Kidney (tissue), 14 donors: Measurements from ENCODE around the gene ATP7B. TPM values are rescaled to one million over a fixed set of nuclear protein-coding genes. Genes with fewer than 3 reads are reported as not detected.

ENCODE experiments used
- DNase-seq, 5 donors: peaks; one replicate each; pipeline ENCODE4 v3.0.0-alpha.2; 2013 to 2020
- FAIRE-seq: peaks from 2 replicates; lab custom pipeline; 2012; peaks lifted over from hg19 to GRCh38; lab: Jason Lieb, UNC
- H3K27ac ChIP-seq, 2 donors: one replicate each; pipeline ENCODE4 v1.7.0; 2013; ENCODE audit warnings: low read depth in 2 of 2, low read length in 2 of 2, inconsistent platforms in 1 of 2
- H3K27me3 ChIP-seq: one replicate; pipeline ENCODE4 v1.7.1; 2013; ENCODE audit warnings: low read length, inconsistent platforms; ENCODE audit not compliant: control insufficient read depth, insufficient read depth
- H3K36me3 ChIP-seq, 3 donors: one replicate each; pipeline versions ENCODE4 v1.7.0 to v1.7.1; 2013; ENCODE audit warnings: low read length in 3 of 3, control low read depth in 1 of 3, inconsistent platforms in 1 of 3; ENCODE audit not compliant: insufficient read depth in 3 of 3, control insufficient read depth in 2 of 3
- H3K4me1 ChIP-seq, 3 donors: one replicate each; pipeline versions ENCODE4 v1.7.0 to v1.7.1; 2013; ENCODE audit warnings: low read length in 3 of 3, inconsistent platforms in 1 of 3, low read depth in 1 of 3; ENCODE audit not compliant: control insufficient read depth in 2 of 3, insufficient read depth in 2 of 3
- H3K4me3 ChIP-seq, 3 donors: one replicate each; pipeline versions ENCODE4 v1.7.0 to v1.8.1; 2013; ENCODE audit warnings: low read length in 3 of 3, control low read depth in 1 of 3, inconsistent platforms in 1 of 3
- H3K9ac ChIP-seq, 3 donors: one replicate each; pipeline versions ENCODE4 v1.7.0 to v1.7.1; 2013; ENCODE audit warnings: low read length in 3 of 3, control low read depth in 1 of 3, inconsistent platforms in 1 of 3
- H3K9me3 ChIP-seq, 3 donors: one replicate each; pipeline versions ENCODE4 v1.7.0 to v1.7.1; 2013; ENCODE audit warnings: low read length in 3 of 3, control low read depth in 1 of 3, inconsistent platforms in 1 of 3; ENCODE audit not compliant: control insufficient read depth in 2 of 3, insufficient read depth in 1 of 3
- CTCF ChIP-seq: IDR thresholded peaks from 3 replicates; pipeline ENCODE4 v1.5.1; 2012; ENCODE audit warnings: mild to moderate bottlenecking, moderate library complexity, borderline replicate concordance; ENCODE audit not compliant: insufficient read depth; ENCODE audit errors: extremely low read depth
- intact Hi-C: fragments of 100-400 bp; cut with DNase I; formaldehyde crosslinking; loops from one replicate; pipeline ENCODE4 v1.11.1; 2022
- polyA plus RNA-seq: library from polyadenylated mRNA; stranded (reverse); fragments of 350-450 nt; fragmentation: Illumina TruSeq; extraction: RNeasy Lipid Tissue Mini Kit (QIAGEN cat#74804); gene quantifications from one replicate; pipeline ENCODE4 v1.2.3, GENCODE V29; 2014; ENCODE audit warnings: low read depth, low replicate concordance; ENCODE audit not compliant: insufficient read depth
- total RNA-seq: library from RNA; stranded (reverse); fragmentation: NEBNext Ultra II Directional; extraction: Animal tissue kit (Norgen Biotek cat#: 25700); gene quantifications from one replicate; pipeline ENCODE4 v1.2.1, GENCODE V29; 2021
- donor health status: control.
- donor health status: control.
- donor health status: control.
- donor health status: control.
- donor health status: control.
- donor health status: DM: yes; HTN: yes; CAD: no.
- donor health status: Normal renal cell carcinoma (clear cell type).

ATP7B gene
- total and polyA plus RNA-seq, 2 donors from 2014 or later: 2.0 to 5.7 TPM

GRCh38 chr13:51953347-51954195, 57.7 kb downstream of the ATP7B start:
- no peak overlapping the region for H3K27ac ChIP-seq
- no peak overlapping the region for H3K4me3 ChIP-seq
- no peaks in the 10 kb centered on the region for H3K4me1 ChIP-seq
- TF ChIP-seq CTCF: no peak
- H3K9me3 ChIP-seq: no peaks in the 10 kb centered on the region
- peaks cover 0 to 2% (median 0%) of the 10 kb centered on the region in 3 donors for H3K36me3 ChIP-seq
- no peaks in the 10 kb centered on the region for H3K27me3 ChIP-seq
- no peak for DNase-seq
- H3K9ac ChIP-seq: no peak overlapping the region
- no peak for FAIRE-seq
- intact Hi-C loops: no loop called here

- Histone ChIP-seq H3K36me3 (peaks cover 0 to 4% (median 0%) of the 10 kb centered on the region in 3 donors), H3K4me3 (no peak overlapping the region), H3K9ac (no peak overlapping the region), H3K4me1 (no peaks in the 10 kb centered on the region), H3K27ac (no peak overlapping the region), H3K9me3 (no peaks in the 10 kb centered on the region), H3K27me3 (no peaks in the 10 kb centered on the region)
- DNase-seq: no peak
- no peak for TF ChIP-seq CTCF
- intact Hi-C loops: no loop called here
- FAIRE-seq: no peak
These were observed 60.5 kb downstream of the ATP7B start for GRCh38 chr13:51950722-51951121.

- Histone ChIP-seq H3K36me3 (peaks cover 0 to 5% (median 0%) of the 10 kb centered on the region in 3 donors), H3K4me1 (no peaks in the 10 kb centered on the region), H3K9ac (no peak overlapping the region), H3K4me3 (no peak overlapping the region), H3K27ac (no peak overlapping the region), H3K9me3 (no peaks in the 10 kb centered on the region), H3K27me3 (no peaks in the 10 kb centered on the region)
- intact Hi-C loops: no loop called here
- DNase-seq: no peak
- FAIRE-seq: no peak
- no peak for TF ChIP-seq CTCF
These were observed 65.0 kb downstream of the ATP7B start for GRCh38 chr13:51946163-51946669.
